GM23248 (cell line): ENCODE measurements around the gene PDZRN4. TPM values are rescaled to one million over a fixed set of nuclear protein-coding genes. Genes with fewer than 3 reads are reported as not detected.

Experiments used
- DNase-seq: peaks from one replicate; pipeline ENCODE4 v3.0.0-alpha.2; 2015
- H2AFZ ChIP-seq: fragments of 200-600 bp; sonication (generic); 2 replicates; pipeline ENCODE4 v1.6.1; 2016; ENCODE audit warnings: antibody characterized with exemption
- H3F3A ChIP-seq: fragments of 200-600 bp; sonication (generic); 2 replicates; pipeline ENCODE4 v1.6.1; 2016; ENCODE audit warnings: mild to moderate bottlenecking, antibody characterized with exemption, mixed run types; ENCODE audit not compliant: insufficient read depth
- H3K27ac ChIP-seq: fragments of 200-600 bp; sonication (generic); 2 replicates; pipeline ENCODE4 v1.5.1; 2016; ENCODE audit warnings: mild to moderate bottlenecking
- H3K27me3 ChIP-seq: fragments of 200-600 bp; sonication (generic); replicated peaks from 2 replicates; pipeline ENCODE4 v1.6.1; 2016; ENCODE audit warnings: mild to moderate bottlenecking; ENCODE audit not compliant: insufficient read depth
- H3K36me3 ChIP-seq: fragments of 200-600 bp; sonication (generic); 2 replicates; pipeline ENCODE4 v1.6.1; 2016; ENCODE audit warnings: low read depth, mild to moderate bottlenecking
- H3K4me1 ChIP-seq: fragments of 200-600 bp; sonication (generic); 2 replicates; pipeline ENCODE4 v1.6.1; 2016; ENCODE audit warnings: mild to moderate bottlenecking; ENCODE audit not compliant: insufficient read depth
- H3K4me2 ChIP-seq: fragments of 200-600 bp; sonication (generic); one replicate; pipeline ENCODE4 v1.6.1; 2016; ENCODE audit warnings: mild to moderate bottlenecking; ENCODE audit not compliant: unreplicated experiment
- H3K4me3 ChIP-seq: fragments of 200-600 bp; sonication (generic); 2 replicates; pipeline ENCODE4 v1.5.1; 2016; ENCODE audit warnings: mild to moderate bottlenecking
- H3K79me2 ChIP-seq: fragments of 200-600 bp; sonication (generic); 2 replicates; pipeline ENCODE4 v1.6.1; 2016; ENCODE audit warnings: mild to moderate bottlenecking; ENCODE audit not compliant: insufficient read depth
- H3K9ac ChIP-seq: fragments of 200-600 bp; sonication (generic); 2 replicates; pipeline ENCODE4 v1.6.1; 2016; ENCODE audit warnings: mild to moderate bottlenecking
- H3K9me2 ChIP-seq: fragments of 200-600 bp; sonication (generic); 2 replicates; pipeline ENCODE4 v1.6.1; 2016; ENCODE audit warnings: mixed run types, mild to moderate bottlenecking, moderate library complexity; ENCODE audit not compliant: insufficient read depth
- H3K9me3 ChIP-seq: fragments of 200-600 bp; sonication (generic); one replicate; pipeline ENCODE4 v1.6.1; 2017; ENCODE audit warnings: low read depth
- H4K20me1 ChIP-seq: fragments of 200-600 bp; sonication (generic); 2 replicates; pipeline ENCODE4 v1.6.0; 2016; ENCODE audit not compliant: insufficient read depth
- EZH2 ChIP-seq: fragments of 200-600 bp; sonication (generic); IDR thresholded peaks from 2 replicates; pipeline ENCODE4 v1.6.1; 2018; ENCODE audit warnings: antibody characterized with exemption, mild to moderate bottlenecking; ENCODE audit not compliant: insufficient read depth, poor library complexity, severe bottlenecking
- EZH2phosphoT487 ChIP-seq: fragments of 200-600 bp; sonication (generic); IDR thresholded peaks from 2 replicates; pipeline ENCODE4 v1.6.1; 2018; ENCODE audit warnings: antibody characterized with exemption, moderate library complexity, mild to moderate bottlenecking, low read depth; ENCODE audit not compliant: insufficient read depth
- WGBS, 2 experiments: methylation state at CpG; one replicate each; pipeline ENCODE4 v1.1.6; 2015 to 2017; ENCODE audit warnings: low lambda C conversion rate in 2 of 2, low coverage in 1 of 2; ENCODE audit errors: missing lambda C conversion rate in 2 of 2; 5-methylcytosine and 5-hydroxymethylcytosine counted together
- in situ Hi-C: fragments of 300-500 bp; cut with MboI; formaldehyde crosslinking; loops from 2 replicates; pipeline ENCODE4 v1.15.0; 2020
- polyA plus RNA-seq: library from polyadenylated mRNA; unstranded; fragments of >200 nt; fragmentation: Nextera tagmentation; extraction: Ambion mirVana; gene quantifications from 2 replicates; pipeline ENCODE4 v1.2.1, GENCODE V29; 2016
- total RNA-seq: library from RNA; depleted of rRNA; stranded (reverse); fragments of >200 nt; shearing (Covaris generic); gene quantifications from 2 replicates; pipeline ENCODE4 v1.2.3, GENCODE V29; 2014

The PDZRN4 gene
- total and polyA plus RNA-seq, 2 experiments from 2014 or later = not detected

DNA sequence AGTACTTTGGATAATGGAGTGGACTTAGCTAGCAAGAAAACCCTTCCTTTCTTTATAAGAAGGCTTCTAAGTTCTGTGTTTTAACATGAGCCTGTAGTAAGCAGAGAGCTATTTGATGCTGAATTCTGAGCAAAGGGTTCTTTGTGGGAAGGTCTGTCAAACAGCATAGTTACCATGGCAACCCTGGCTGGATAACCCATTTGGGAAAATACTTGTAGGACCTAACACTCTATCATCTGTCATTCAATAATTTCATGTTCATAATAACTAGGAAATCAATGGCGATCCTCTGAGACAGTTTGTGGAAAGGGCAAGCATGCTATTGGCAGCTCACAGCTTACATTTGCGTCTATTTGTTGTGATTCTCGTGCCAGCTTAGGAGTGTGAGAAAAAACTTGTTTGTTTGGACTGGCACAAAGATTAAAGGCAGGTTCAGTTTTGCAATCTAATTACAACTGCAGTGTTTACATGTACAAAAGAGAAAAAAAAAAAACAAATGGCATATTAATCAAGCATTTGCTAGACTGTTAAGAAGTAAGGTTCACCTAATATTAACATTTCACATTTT, 219.2 kb downstream of the PDZRN4 start:
- no peak for TF ChIP-seq EZH2
- TF ChIP-seq EZH2phosphoT487 = no peak
- Histone ChIP-seq H3K4me3 (no peak overlapping the region), H3K9me3 (no peaks in the 10 kb centered on the region), H3K36me3 (no peaks in the 10 kb centered on the region), H2AFZ (no peak overlapping the region), H3K27me3 (no peaks in the 10 kb centered on the region), H3K27ac (no peak overlapping the region), H3K9ac (no peak overlapping the region), H3K9me2 (no peaks in the 10 kb centered on the region), H3K4me2 (no peak overlapping the region), H3K4me1 (no peaks in the 10 kb centered on the region), H3K79me2 (no peaks in the 10 kb centered on the region), H3F3A (no peaks in the 10 kb centered on the region), H4K20me1 (no peaks in the 10 kb centered on the region)
- DNase-seq = no peak
- in situ Hi-C loops = no loop called here
- WGBS, 2 experiments = 29 to 37% methylated on average over 3 of the region's 3 CpGs

DNA sequence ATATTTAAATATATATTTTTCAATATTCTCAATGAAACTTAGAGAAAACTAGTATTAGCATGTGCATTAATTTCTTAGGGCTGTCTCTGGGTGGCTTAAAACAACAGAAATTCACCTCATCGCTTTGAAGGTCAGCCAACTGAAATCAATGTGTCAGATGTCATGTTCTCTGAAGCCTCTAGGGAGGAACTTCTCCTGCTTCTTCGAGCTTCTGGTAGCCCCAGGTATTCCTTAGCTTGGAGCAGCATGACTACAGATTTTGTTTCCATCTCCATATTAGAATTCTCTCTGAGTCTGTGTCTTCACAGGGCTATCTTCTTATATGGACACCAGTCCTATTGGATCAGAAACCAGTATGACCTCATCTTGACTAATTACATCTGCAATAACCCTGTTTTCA, 221.5 kb downstream of the PDZRN4 start:
- Histone ChIP-seq H2AFZ (no peak overlapping the region), H3K79me2 (no peaks in the 10 kb centered on the region), H3K9me2 (no peaks in the 10 kb centered on the region), H4K20me1 (no peaks in the 10 kb centered on the region), H3K27ac (no peak overlapping the region), H3K4me1 (no peaks in the 10 kb centered on the region), H3K4me3 (no peak overlapping the region), H3K27me3 (no peaks in the 10 kb centered on the region), H3K9ac (no peak overlapping the region), H3K9me3 (no peaks in the 10 kb centered on the region), H3F3A (no peaks in the 10 kb centered on the region), H3K36me3 (no peaks in the 10 kb centered on the region), H3K4me2 (no peak overlapping the region)
- 36 to 48% methylated on average over 2 of the region's 2 CpGs for WGBS, 2 experiments
- DNase-seq = no peak
- in situ Hi-C loops = no loop called here
- TF ChIP-seq EZH2phosphoT487 (no peak), EZH2 (no peak)

DNA sequence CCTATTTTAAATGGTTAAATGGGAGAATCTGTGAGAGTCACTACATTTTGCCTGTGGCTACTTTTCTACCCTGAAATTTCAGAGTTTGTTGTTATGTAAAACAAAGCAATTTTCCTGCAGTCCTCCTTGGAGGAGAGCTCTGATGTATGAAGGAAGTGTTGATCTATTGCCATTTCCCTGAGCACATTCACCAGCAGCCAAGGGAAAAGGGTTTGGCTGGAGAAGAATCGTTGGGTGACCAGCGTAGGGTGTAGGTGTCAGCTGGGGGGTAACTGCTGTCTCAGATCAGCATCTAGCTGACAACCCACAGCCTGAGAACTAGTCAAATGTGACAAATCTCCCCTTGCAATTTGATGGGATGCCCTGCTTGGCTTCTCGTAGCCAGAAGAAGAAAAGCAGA, 230.5 kb downstream of the PDZRN4 start:
- Histone ChIP-seq H2AFZ (no peak overlapping the region), H3K27ac (no peak overlapping the region), H3K79me2 (no peaks in the 10 kb centered on the region), H4K20me1 (no peaks in the 10 kb centered on the region), H3K4me1 (no peaks in the 10 kb centered on the region), H3K9me3 (no peaks in the 10 kb centered on the region), H3K9me2 (no peaks in the 10 kb centered on the region), H3K4me3 (no peak overlapping the region), H3K4me2 (no peak overlapping the region), H3F3A (no peaks in the 10 kb centered on the region), H3K36me3 (no peaks in the 10 kb centered on the region), H3K27me3 (no peaks in the 10 kb centered on the region), H3K9ac (no peak overlapping the region)
- TF ChIP-seq EZH2 (no peak), EZH2phosphoT487 (no peak)
- in situ Hi-C loops = no loop called here
- 20 to 28% methylated on average over 3 of the region's 3 CpGs for WGBS, 2 experiments
- DNase-seq = no peak

DNA sequence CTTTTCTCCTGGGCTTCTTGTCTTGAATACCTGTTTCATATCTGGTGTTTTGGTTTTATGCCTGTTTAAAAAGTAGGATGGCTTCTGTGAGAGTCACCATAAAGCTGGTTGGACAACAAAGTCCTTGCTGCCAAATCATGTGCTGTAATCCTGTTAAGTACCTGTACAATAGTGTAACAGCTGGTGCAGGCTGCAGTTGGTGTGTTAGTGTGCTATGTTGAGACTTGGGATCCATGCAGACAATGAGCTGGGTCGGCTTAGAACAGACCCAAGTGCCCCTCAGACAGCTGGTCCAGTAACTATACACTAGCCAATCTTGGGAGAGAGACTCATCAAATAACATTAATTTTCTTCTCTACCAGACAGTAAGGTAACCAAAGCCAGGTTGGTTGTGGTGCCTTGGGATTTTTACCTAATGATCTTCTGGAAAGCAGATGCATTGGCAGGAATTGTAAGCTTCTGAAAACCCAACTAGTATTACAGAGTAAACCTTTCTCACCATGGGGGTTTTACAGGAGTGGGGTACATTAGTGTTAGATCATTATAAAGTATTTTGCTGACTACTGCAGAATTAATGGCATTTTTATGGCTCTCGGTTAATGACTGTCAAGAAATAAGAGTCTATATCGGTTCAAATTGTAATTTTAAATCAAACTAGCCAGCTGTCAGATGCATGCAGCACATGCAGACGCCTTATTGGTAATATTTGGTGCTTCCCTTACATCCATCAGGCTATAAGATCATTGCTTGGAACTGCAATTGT, 231.2 kb downstream of the PDZRN4 start:
- no peak overlapping the region for H3K4me2 ChIP-seq
- H3K79me2 ChIP-seq = no peaks in the 10 kb centered on the region
- H3K27ac ChIP-seq = no peak overlapping the region
- H3K36me3 ChIP-seq = no peaks in the 10 kb centered on the region
- in situ Hi-C loops = no loop called here
- H3K9ac ChIP-seq = no peak overlapping the region
- H3K9me3 ChIP-seq = no peaks in the 10 kb centered on the region
- WGBS, 2 experiments = 12 to 14% methylated on average over 4 of the region's 4 CpGs
- H3K4me1 ChIP-seq = no peaks in the 10 kb centered on the region
- H3F3A ChIP-seq = no peaks in the 10 kb centered on the region
- H3K27me3 ChIP-seq = no peaks in the 10 kb centered on the region
- H3K9me2 ChIP-seq = no peaks in the 10 kb centered on the region
- H4K20me1 ChIP-seq = no peaks in the 10 kb centered on the region
- DNase-seq = no peak
- H3K4me3 ChIP-seq = no peak overlapping the region
- TF ChIP-seq EZH2phosphoT487 = no peak
- TF ChIP-seq EZH2 = no peak
- H2AFZ ChIP-seq = no peak overlapping the region
